K562 (cell line): ENCODE measurements around the gene TESK2.

Source experiments
- BHLHE40 ChIP-seq: IDR thresholded peaks from 2 replicates; pipeline ENCODE4 v1.6.1; 2011; ENCODE audit warnings: low read length, improper control_type of control experiment
- CREM ChIP-seq: IDR thresholded peaks from 2 replicates; pipeline ENCODE4 v1.6.1; 2014; ENCODE audit warnings: antibody characterized with exemption, low read depth
- ETV6 ChIP-seq, 3 experiments: fragments of 150-350 bp in 1 of 3; sonication (generic) in 1 of 3; formaldehyde crosslinking in 1 of 3; IDR thresholded peaks; 2 replicates each; pipeline versions ENCODE4 v1.6.1 to v1.8.0; 2014 to 2022; ENCODE audit warnings: borderline replicate concordance in 2 of 3, low read depth in 2 of 3, antibody characterized with exemption in 1 of 3, low read length in 1 of 3, mild to moderate bottlenecking in 1 of 3, missing genetic modification reagents in 1 of 3
- NFE2 ChIP-seq: IDR thresholded peaks from 2 replicates; pipeline ENCODE4 v1.6.1; 2014; ENCODE audit warnings: antibody characterized with exemption, low read depth
- ZSCAN29 ChIP-seq: fragments of 450-650 bp; IDR thresholded peaks from 2 replicates; pipeline ENCODE4 v1.6.1; 2017
- TF ChIP-seq, protein P1 (sequence below): fragments of 450-650 bp; conservative IDR thresholded peaks from 2 replicates; pipeline ENCODE4 v1.6.1; 2016; ENCODE audit warnings: missing genetic modification characterization, low read depth, mild to moderate bottlenecking, control low read depth, missing compliant biosample characterization
- TF ChIP-seq, protein P2 (sequence below), 3 experiments: IDR thresholded peaks in 2 of 3; conservative IDR thresholded peaks in 1 of 3; 2 replicates each; pipeline ENCODE4 v1.5.1; 2011 to 2012; ENCODE audit warnings: low read length in 3 of 3, mild to moderate bottlenecking in 3 of 3, control low read depth in 2 of 3, improper control_type of control experiment in 1 of 3, inconsistent platforms in 1 of 3, low read depth in 1 of 3, mixed read lengths in 1 of 3, moderate library complexity in 1 of 3; ENCODE audit not compliant: insufficient read depth in 2 of 3

DNA sequence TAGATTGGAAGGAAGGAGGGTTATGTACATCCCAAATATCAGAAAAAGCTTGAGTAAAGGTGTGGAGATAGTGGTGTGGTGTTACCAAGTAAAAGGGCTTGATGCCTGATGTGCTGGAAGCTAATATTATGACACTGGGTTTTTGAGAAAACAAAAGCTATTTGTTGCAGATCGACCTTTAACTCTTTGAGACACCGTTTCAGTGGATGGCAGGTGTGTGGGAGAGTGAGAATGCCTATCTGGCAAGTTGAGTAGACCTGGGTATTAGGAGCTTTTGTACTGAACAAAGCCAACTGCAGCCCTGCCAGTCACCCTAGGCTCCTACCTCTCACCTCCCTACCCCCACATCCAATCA is 10.5 kb upstream of the TESK2 start:
- TF ChIP-seq, protein P1, sequence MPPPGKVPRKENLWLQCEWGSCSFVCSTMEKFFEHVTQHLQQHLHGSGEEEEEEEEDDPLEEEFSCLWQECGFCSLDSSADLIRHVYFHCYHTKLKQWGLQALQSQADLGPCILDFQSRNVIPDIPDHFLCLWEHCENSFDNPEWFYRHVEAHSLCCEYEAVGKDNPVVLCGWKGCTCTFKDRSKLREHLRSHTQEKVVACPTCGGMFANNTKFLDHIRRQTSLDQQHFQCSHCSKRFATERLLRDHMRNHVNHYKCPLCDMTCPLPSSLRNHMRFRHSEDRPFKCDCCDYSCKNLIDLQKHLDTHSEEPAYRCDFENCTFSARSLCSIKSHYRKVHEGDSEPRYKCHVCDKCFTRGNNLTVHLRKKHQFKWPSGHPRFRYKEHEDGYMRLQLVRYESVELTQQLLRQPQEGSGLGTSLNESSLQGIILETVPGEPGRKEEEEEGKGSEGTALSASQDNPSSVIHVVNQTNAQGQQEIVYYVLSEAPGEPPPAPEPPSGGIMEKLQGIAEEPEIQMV (tag), result no peak
- TF ChIP-seq ZSCAN29 (no peak), CREM (no peak), ETV6 (IDR thresholded peaks at IDR 0.05; ENCODE audit: borderline replicate concordance in 1 of 2, low read depth in 2 of 2, low read length in 1 of 2) (no peak), ETV6 (CRISPR knock-in tag; IDR thresholded peaks at IDR 0.05; ENCODE audit: borderline replicate concordance) (no peak), NFE2 (no peak), BHLHE40 (no peak)
- TF ChIP-seq, protein P2, sequence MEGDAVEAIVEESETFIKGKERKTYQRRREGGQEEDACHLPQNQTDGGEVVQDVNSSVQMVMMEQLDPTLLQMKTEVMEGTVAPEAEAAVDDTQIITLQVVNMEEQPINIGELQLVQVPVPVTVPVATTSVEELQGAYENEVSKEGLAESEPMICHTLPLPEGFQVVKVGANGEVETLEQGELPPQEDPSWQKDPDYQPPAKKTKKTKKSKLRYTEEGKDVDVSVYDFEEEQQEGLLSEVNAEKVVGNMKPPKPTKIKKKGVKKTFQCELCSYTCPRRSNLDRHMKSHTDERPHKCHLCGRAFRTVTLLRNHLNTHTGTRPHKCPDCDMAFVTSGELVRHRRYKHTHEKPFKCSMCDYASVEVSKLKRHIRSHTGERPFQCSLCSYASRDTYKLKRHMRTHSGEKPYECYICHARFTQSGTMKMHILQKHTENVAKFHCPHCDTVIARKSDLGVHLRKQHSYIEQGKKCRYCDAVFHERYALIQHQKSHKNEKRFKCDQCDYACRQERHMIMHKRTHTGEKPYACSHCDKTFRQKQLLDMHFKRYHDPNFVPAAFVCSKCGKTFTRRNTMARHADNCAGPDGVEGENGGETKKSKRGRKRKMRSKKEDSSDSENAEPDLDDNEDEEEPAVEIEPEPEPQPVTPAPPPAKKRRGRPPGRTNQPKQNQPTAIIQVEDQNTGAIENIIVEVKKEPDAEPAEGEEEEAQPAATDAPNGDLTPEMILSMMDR (IDR thresholded peaks at IDR 0.05 in 2 of 3, conservative IDR thresholded peaks at IDR 0.05 in 1 of 3; ENCODE audit: insufficient read depth in 2 of 3, low read depth in 1 of 3, low read length in 3 of 3), result no peak
